Measurements from ENCODE around the gene LAMA2.

- TF ChIP-seq SIN3A (IDR thresholded peaks at IDR 0.05; ENCODE audit: borderline replicate concordance, insufficient read depth, low read length) (no peak), POLR2AphosphoS5 (IDR thresholded peaks at IDR 0.05; ENCODE audit: low read depth, low read length) (no peak), REST (IDR thresholded peaks at IDR 0.05; ENCODE audit: insufficient read depth in 1 of 2, low read depth in 2 of 2, low read length in 2 of 2) (no peak)
Measured at GRCh38 chr6:128892079-128892478, 9.1 kb downstream of the LAMA2 start.

All from PFSK-1 (cell line).